HG02623 (cell line): ENCODE measurements around the gene NLN.
"Not testable (repeated sequence)": the region's sequence is repeated elsewhere in the genome, so short reads cannot be mapped to it uniquely, and the experiment has no call there.

Experiments
- ATAC-seq: cut with Tn5 transposase; IDR thresholded peaks from one replicate; pipeline ENCODE4 v1.9.1; 2021; ENCODE audit warnings: moderate library complexity; ENCODE audit not compliant: unreplicated experiment

The NLN gene

GRCh38 chr5:65721720-65722574, at the start of gene NLN, which contains the start of gene SGTB:
Gene NLN, plus strand, starts transcription at chr5:65722205. Its CDS starts 169 bp downstream, at chr5:65722374.
Gene SGTB, minus strand, starts transcription at chr5:65722109. Its CDS starts 1,302 bp downstream, at chr5:65720807.
- ATAC-seq: peak; percentile 91

GRCh38 chr5:65672796-65673195, 49.2 kb upstream of the NLN start:
- ATAC-seq: no peak

DNA sequence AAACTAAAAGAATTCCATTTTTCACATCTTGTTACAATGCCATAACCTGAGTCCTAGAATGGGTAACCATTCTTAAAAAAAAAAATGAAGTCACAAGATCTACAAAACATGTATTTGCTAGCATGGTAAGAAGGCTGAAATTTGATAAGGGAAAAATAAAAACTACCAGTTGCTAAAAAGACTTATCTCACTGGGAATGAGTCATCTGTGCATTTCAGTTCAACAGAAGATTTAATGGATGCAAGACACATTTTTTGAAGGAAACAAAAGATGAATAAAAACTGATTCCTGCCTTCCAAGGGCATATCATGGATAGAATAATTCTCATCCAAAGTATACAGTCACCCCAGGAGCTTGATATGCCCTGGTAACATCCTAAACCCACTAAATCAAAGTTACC, 47.3 kb upstream of the NLN start:
- ATAC-seq: no peak

GRCh38 chr5:65676056-65676455, 45.9 kb upstream of the NLN start:
- not testable (repeated sequence) for ATAC-seq

- ATAC-seq: no peak
These were observed 39.9 kb upstream of the NLN start for GRCh38 chr5:65682148-65682547.

- ATAC-seq: no peak
These were observed 28.9 kb upstream of the NLN start for GRCh38 chr5:65693121-65693520.

DNA sequence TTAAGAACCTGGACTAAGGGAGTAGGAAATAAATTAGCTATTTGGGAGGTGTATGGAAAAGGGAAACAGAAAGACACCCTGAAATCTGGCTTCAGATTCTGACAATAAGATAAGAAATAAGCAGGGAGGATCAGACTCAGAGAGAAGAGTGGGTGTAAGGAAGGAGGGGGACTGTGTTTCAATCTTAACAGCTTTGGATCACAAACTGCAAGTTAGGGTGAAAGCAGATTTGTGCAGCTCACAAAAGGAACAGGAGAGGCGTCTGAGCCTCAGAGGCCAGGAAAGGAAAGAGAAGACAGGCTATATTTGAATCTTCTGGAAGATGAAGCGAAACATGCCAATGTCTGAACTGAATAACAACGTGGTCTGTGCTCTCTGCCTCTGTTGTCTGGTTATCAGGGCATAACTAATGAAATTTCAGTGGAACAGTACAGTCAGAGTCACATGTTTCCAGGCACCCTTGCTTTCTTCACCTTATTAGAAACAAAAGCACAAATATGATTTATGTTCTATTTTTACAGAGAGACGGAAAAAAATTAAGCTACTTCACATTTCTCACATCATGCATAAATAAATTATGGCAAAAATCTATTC, 26.7 kb upstream of the NLN start:
- no peak for ATAC-seq

DNA sequence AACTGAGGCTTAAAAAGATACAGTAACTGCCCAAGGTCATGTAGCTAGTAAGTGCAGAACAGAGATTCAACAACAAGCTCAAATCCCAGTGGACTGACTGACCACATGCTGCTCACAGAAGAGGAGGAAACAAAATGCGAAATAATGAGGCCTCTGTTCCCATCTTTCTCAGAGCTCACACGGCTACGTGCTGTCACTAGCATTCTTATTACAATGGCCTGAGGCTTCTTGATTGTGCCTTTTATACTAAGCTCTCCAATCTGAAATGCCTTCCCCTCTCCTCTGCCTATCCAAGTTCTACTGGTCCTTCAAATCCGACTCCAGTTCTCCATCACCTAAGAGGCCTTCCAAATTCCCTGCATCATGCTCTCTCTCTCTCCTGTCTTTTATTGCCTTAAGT, 26.1 kb upstream of the NLN start:
- no peak for ATAC-seq

DNA sequence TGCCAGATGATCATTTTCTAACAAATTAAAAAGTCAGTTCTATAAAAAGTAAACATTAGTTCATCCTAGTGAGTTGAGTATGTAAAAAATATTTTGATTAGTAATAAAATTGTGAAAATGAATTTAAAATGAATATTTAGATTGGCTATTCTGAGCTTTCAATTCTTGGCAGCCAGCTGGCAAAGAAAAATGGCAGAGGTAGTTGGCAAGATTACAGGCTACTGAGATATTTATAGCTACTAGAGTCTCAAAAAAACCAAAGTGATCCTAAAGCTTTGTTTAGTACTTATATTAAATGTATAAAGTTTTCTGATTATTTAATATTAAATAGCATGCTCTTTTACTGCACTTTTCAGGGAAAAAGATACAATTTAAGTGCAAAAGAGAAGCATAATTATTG, 25.1 kb upstream of the NLN start:
- ATAC-seq: no peak

DNA sequence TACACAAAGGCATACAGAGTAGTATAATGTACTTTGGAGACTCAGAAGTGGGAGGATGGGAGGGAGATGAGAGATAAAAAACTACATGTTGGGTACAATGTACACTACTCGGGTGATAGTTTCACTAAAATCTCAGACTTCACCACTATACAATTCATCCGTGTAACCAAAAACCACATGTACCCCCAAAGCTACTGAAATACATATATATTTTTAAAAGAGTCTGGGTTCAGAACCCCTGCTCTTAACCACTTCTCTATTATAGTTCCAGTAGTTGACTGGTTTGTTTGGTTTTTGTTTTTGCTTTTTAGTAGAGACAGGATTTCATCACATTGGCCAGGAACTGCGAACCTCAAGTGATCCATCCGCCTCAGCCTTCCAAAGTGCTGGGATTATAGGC, 22.7 kb upstream of the NLN start:
- no peak for ATAC-seq

- no peak for ATAC-seq
These were observed 20.0 kb upstream of the NLN start for GRCh38 chr5:65702036-65702435.

- no peak for ATAC-seq
These were observed 17.3 kb upstream of the NLN start for GRCh38 chr5:65704621-65705239.

DNA sequence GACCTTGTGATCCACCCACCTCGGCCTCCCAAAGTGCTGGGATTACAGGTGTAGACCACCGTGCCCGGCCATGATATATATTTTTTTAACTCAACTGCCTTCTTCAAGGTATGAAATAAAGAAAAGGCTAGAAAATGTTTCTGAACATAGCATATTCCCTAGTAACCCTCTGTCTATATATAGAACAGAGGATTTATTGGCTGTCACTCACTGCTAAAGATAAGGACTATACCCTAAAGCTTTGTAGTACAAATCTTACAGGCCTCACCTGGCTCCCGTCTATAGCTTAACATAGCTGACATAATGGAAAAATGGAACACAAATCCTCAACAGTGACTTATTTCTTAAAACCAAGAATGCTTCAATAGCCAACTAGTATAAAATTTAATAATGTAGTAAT, 14.3 kb upstream of the NLN start:
- ATAC-seq: no peak

- no peak for ATAC-seq
These were observed 13.9 kb upstream of the NLN start for GRCh38 chr5:65708145-65708544.

- no peak for ATAC-seq
These were observed 3.3 kb upstream of the NLN start for GRCh38 chr5:65718576-65719310.

DNA sequence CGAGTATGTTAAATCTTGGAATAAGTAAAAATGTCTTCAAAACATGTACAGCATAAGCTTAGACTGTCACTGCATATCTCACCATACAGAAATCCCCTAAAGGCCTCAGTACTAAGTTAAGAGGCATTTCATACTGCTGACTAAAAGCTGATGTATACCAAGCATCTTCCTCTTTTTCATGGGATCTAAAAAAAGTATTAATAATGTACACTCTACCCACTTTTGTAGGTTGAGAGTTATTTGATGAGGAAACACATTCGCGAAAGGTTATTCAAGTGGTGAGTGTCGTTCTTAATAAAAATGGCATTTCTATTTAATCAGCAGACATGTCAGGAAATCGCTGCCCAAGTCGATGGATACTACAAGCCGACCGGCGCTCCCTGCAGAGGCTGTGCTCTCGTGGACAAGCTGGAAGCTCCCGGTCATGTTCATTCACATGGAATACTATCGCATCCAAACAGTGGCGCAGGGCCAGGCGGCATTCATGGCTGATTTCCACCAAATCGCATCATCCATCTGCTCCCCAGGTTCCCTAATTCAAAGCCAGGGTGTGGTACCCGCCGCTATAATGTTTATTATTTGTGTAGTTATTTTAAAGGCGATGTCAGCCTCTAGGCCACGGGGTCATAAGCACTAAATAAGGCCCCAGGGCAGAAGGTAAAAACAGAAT, 820 bp upstream of the NLN start:
- no peak for ATAC-seq

- ATAC-seq: no peak
These were observed 784 bp downstream of the NLN start for GRCh38 chr5:65722575-65723403.

- no peak for ATAC-seq
These were observed 5.6 kb downstream of the NLN start for GRCh38 chr5:65727491-65728156.

- ATAC-seq: no peak
These were observed 6.2 kb downstream of the NLN start for GRCh38 chr5:65728218-65728617.
